Bone marrow (tissue), 2 donors: ENCODE data around the gene C1QTNF5.

Experiments used
- DNase-seq, 2 donors: peaks; one replicate each; lab custom pipeline; 2025; lab: John Stamatoyannopoulos, UW

The C1QTNF5 gene

DNA sequence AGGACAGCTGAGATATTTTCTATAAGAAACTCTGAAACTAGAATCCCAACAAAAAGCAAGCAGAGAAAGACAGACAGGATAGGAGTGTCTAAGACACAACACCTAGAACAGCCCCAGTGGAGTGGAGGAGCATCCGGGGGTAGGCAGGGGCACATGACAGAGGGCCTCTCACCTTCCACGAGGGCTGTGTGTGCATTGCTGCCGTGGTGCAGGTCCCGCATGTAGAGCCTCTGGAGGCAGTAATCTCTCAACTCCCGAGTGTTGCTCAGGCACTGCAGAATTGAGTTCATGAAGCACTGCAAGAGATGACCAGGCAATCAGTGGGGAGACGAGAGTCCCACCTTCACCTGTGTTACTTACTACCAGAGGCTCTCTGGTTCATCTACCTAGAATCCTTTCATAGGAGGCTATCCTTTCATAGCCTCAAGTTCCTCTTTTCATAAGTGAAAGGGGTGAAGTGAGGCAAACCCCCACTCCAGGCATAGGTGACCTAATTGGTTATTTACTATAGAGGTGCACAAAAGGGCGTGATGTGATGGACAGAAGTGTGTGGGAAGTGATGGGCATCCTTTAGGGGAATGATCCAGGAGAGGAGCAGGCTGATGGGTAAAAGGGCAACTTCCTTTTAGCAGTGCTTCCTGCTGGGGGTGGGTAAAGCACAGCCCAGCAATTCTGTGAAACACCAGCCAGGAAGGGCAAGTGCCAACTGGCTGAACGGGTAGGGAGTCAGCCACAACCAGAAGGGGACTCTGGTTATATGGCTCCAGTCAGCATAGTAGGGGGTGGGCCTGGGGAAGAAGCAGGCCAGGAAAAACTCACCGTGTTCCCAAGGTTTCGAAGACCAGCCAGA is 18.9 kb upstream of the C1QTNF5 start:
- peak in 1 of 2 donors; percentile 37 for DNase-seq

DNA sequence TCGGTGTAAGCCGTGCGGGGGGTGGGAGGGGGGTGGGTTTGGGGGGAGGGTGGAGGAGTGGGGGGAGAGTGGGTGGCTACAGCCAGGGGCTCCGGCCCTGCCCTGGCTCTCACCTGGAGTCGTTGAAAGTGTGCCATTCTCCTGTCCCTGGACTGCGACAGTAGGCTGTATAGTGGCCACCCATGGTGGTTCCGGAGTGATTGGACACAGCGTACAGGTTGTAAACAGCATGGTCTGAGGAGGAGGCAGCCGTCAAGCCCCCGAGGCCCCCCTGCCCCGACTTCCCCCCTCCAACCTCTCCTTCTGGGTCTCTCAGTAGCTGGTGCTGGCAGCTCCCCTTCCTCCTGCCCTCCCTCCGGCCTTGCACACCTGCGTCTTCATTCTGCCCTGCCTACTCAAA is 16.4 kb upstream of the C1QTNF5 start:
- no peak for DNase-seq

- DNase-seq: peak; percentile 61 to 75
These were observed 15.8 kb upstream of the C1QTNF5 start for GRCh38 chr11:119356349-119357031.

DNA sequence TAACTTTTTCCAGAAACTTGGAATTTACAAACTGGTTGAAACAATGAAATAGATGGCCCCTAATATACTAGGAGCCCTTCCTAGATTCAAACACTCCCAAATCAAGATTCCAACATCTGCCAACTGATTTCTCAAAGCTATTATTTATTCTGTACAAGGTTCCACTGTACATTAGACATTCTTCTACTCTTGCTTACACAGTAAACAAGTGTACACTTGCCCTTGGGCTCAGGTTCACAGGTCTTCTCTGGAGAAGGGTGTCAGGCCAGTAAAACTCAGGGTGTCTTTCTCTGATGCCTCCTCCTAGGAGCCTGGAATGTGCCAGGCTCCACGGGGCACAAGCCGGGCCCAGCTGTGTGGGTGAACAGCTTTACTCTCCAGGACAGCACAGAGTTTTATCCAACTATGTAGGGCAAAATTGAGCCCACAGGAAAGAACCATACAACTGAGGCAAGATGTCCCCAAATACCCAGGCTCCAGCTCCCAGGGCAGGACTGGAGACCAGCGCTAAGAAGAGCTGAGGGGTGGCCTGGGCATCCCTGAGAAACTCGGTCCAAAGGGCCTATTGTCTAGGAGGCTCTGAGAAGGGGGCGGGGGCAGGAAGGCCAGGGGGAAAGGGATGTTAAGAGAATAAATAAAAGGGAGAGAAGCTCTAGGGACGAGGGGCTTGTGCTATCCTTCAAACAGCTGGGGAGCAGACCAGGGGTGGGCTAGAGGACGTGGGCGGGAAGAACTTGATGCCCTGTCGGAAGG is 14.6 kb upstream of the C1QTNF5 start:
- DNase-seq: no peak

DNA sequence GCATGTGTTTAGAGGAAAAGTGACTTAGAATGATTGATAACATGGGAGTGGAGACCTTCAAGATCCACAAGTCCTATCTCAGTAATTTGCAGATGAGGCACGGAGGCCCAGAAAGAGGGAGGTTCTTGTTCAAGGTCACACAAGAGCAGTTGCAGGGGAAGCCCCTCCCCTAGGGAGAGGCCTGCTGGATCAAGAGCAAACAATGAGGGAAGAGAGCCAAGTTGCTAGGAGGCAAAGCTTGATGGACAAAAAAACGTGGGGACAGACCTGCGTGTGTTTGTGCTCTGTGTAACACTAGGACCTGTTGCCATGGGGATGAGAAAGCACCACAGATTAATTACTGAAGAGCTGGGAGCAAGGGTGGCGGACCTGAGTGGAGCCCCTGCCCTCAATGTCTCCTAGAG is 12.2 kb upstream of the C1QTNF5 start:
- DNase-seq: no peak

DNA sequence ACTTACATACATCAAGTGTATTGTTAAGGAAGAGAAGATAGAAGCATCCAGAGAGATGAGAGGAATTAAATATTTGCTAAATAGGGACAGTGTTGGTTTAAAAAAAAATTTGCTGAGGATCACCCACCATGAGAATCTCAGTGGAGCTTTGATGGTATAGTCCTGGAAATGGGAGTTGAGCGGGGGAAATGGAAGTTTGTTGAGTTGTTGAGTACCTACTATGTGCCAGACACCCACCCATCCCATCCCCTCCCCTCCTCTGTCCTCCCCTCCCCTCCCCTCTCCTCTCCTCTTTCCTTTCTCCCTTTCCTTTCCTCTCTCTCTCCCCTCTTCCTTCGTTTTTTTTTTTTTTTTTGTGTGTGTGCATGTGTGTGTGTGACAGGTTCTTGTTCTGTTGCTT is 10.5 kb upstream of the C1QTNF5 start:
- DNase-seq: no peak

- DNase-seq: no peak
These were observed 9.6 kb upstream of the C1QTNF5 start for GRCh38 chr11:119350302-119350701.

- no peak for DNase-seq
These were observed 7.4 kb upstream of the C1QTNF5 start for GRCh38 chr11:119347940-119348605.

GRCh38 chr11:119347242-119347641 is 6.6 kb upstream of the C1QTNF5 start:
- no peak for DNase-seq

DNA sequence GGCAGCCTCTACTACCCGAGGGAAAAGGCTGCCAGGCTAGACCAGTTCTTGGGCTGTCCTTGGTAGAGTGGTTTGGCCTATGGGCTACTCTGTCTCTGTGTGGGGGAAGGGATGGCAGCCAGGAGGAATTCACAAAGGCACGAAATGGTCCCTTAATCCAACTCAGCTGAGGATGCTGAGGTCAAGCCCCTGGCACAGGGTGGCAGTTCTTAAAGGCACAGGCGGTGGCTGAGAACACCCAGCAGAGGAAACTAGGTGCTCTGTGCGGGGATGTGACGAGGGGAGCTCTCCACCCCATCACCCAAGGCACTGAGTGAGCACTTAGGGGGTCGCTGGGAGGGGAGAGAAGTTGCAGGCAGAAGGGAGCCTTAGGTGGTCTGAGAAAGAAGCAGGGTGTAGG is 5.9 kb upstream of the C1QTNF5 start, which contains the start of gene MFRP:
TSS of gene MFRP (minus strand) at position 101 of the 400 bp plus-strand sequence. CDS start 192 bp downstream, outside the sequence.
- no peak for DNase-seq

DNA sequence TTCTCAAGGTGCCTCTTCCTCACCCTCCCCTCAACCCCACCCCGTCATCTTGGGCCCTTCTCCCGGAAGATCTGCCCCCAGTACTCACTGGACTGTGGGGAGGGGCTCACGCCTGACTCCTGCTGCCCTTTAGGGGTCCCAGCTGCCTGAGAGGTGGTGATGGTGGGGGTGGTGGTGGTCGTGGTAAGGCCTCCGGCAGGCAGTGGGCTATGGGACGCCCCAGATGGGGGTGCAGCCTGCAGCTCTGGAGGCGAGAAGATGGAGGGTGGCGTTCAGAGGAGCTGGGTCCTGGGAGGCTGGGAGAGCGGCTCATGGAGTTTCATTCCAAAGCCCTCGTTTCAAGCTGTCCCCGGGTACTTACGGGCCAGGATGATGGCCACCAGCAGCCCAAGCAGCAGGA is 5.0 kb upstream of the C1QTNF5 start:
- no peak for DNase-seq

GRCh38 chr11:119344291-119345010 is 3.8 kb upstream of the C1QTNF5 start:
- no peak for DNase-seq

DNA sequence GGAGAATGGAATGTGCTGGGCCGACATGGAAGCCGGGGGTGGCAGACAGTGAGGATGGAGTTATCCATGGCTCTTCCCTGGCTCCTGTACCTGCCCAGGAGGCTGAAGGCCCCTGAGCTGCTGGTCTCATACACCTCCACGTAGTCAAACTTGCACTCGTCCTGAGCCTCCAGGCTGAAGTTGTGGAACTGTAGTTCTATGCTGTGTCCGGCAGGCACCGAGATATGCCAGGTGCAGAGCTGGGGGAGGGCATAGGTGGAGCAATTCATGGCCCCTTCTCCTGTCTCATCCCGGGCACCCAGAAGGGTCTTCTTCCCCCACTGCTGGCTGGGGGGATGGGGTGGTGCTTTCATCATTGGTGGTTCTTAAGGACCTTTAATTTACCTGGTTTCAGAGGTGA is 3.0 kb upstream of the C1QTNF5 start:
- no peak for DNase-seq

GRCh38 chr11:119342362-119343130 is 1.9 kb upstream of the C1QTNF5 start:
- DNase-seq: no peak

DNA sequence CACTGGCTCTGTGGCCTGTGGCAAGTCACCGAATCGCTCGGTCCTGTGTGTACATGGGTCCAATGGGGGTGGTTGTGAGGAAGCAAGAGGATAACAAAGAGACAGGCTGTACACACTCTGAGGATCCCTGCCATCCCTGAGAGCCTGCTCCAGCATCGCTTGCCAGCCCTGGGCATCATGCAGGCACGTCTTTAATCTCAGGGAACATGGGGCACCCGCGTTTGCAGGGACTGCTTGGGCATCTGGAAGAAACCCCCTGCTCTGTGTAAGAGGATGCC is 1.3 kb upstream of the C1QTNF5 start:
- DNase-seq: no peak

- no peak for DNase-seq
These were observed 739 bp upstream of the C1QTNF5 start for GRCh38 chr11:119341222-119342022.

DNA sequence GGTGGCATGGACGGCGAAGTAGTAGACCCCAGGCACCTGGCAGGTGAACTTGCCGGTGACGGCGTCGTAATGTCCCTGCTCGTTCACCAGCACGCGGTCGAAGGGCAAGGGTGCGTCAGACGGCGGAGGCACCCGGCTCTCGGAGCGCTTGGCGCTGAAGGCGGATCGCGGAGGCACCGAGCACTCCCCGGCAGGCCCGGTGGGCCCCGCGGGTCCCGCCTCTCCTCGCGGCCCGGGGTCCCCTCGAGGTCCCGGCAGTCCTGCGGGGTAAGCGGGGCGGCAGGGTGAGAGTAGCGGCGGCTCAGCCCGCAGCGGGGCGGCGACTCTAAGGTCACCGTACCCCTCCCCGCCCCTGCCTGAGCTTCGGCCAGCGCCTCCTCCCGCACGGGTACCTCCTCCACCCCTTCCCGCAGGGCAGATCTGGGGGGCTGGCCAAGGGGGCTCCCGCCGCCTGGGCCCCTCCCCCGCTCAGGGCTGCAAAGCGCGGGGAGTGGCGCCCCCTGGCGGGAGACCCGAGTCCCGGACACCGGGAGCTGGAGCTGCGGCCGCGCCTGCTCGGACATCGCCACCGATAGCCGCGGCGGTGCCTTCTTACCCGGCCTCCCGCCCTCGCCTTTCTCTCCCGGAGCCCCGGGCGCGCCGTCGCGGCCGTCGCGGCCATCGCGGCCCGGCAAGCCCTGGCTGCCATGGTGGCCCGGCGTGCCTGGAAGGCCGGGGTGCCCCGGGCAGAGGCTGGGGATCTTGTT is 921 bp downstream of the C1QTNF5 start:
- DNase-seq: no peak

DNA sequence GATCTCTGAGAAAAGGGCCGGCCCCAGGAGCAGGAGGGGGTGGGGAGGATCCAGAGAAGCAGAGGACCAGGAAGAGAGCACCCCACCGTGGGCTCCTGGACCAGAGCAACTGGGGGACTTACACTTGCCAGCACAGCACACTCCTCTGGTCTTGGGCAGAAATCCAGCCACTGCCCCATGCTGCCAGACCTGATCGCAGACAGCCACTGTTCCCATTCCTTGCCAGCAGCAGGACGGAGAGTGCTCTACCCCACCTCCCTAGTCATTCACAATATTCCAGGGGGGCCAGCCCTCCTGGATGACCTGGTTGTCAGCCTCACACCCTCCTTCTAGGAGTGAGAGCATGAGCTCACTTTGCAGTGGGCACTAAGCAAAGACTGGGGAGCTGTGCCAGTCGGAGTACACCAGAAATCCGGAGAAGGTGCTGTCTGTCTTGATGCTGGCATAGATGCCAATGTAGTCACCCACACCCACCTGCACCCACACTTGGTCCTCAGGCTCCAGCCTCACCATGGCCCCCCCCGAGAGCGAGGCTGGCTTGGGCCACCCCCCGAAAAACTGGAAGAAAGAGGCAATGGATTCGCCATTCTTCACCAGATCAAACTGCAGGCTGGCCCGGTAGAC is 1.6 kb downstream of the C1QTNF5 start:
- no peak for DNase-seq
